T-helper 2 cell treated with Interferon-gamma antibody and Interleukin-4, amounts not matched to agents 100 ng/mL and 5 ng/mL, for 36 hours (primary cell): ENCODE measurements around the gene CDT1. TPM values are rescaled to one million over a fixed set of nuclear protein-coding genes. Genes with fewer than 3 reads are reported as not detected.
"Not testable (repeated sequence)": the region's sequence is repeated elsewhere in the genome, so short reads cannot be mapped to it uniquely, and the experiment has no call there.

Source experiments
- intact Hi-C: fragments of 100-400 bp; cut with micrococcal nuclease; formaldehyde crosslinking; loops from one replicate; pipeline ENCODE4 v1.15.1; 2023
- total RNA-seq: library from RNA; stranded (reverse); gene quantifications from 2 replicates; pipeline ENCODE4 v1.2.3, GENCODE V29; 2022

CDT1 gene
- total RNA-seq, 1 donor from 2014 or later, result 95.3 TPM

DNA sequence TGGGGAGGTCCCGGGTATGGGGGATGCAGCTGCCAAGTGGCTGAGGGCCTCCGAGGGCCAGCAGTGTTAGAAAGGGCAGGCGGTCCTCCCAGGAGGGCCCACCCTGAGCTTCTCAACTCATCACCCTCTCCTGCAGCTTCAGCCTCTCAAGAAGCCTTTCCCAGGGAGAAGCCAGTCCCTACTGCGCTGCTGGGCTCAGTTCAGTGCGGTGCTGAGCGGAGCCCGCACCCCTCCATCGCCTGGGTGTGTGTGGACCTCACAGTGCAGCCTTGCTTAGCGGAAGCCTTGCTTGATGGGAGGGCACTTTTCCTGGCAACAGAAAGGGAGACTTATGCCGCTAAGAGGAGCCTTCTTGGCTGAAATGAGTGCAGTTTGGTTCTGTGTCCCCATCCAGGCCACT lies 11.6 kb downstream of the CDT1 start:
- intact Hi-C loops, result loop anchor here (1.0 kb wide), 1 partner anchor 401 kb away; no protein-coding TSS in a partner anchor

- intact Hi-C loops, result loop anchor here (1.0 kb wide), 2 partner anchors 351 to 400 kb away; no protein-coding TSS in a partner anchor
Observed at GRCh38 chr16:88815901-88816589, 12.5 kb downstream of the CDT1 start.

GRCh38 chr16:88816736-88817535 lies 13.3 kb downstream of the CDT1 start:
- intact Hi-C loops, result loop anchor here (1.0 kb wide), 1 partner anchor 350 kb away; no protein-coding TSS in a partner anchor

GRCh38 chr16:88817785-88818574 lies 14.4 kb downstream of the CDT1 start:
- intact Hi-C loops, result no loop called here

GRCh38 chr16:88818575-88818874 lies 14.9 kb downstream of the CDT1 start:
- intact Hi-C loops, result no loop called here

GRCh38 chr16:88819126-88819525 lies 15.5 kb downstream of the CDT1 start:
- intact Hi-C loops, result no loop called here

DNA sequence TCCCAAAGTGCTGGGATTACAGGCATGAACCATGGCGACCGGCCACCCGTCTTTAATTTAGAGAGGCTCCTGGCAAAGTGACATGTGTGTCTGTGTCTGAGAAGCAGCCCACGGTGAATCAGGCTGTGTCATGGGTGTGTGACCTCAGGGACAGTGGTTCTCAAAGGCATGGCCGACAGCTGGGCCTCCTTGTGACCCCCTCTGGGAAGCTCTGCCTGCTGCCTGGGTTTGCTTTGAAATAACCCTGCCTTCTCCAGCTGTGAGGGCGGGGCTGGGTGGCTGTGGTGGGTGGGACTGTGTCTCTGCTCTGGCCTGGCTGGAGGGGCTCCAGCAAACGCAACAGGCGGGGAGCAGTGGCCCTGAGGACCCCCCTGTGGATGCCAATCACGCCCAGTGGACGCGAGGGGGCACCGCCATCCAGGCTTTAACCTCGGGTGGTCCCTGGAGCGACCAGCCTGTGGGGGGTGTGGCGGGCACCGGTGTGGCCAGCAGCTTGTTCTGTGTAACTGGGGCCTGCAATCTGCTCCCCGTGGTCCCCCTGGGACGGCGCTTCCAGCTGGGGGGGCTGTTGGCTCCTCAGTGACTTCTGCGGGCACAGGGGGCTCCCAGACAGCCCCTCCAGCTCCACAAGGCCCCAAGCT lies 16.9 kb downstream of the CDT1 start:
- intact Hi-C loops, result no loop called here

GRCh38 chr16:88821168-88821850 lies 17.7 kb downstream of the CDT1 start:
- intact Hi-C loops, result no loop called here

DNA sequence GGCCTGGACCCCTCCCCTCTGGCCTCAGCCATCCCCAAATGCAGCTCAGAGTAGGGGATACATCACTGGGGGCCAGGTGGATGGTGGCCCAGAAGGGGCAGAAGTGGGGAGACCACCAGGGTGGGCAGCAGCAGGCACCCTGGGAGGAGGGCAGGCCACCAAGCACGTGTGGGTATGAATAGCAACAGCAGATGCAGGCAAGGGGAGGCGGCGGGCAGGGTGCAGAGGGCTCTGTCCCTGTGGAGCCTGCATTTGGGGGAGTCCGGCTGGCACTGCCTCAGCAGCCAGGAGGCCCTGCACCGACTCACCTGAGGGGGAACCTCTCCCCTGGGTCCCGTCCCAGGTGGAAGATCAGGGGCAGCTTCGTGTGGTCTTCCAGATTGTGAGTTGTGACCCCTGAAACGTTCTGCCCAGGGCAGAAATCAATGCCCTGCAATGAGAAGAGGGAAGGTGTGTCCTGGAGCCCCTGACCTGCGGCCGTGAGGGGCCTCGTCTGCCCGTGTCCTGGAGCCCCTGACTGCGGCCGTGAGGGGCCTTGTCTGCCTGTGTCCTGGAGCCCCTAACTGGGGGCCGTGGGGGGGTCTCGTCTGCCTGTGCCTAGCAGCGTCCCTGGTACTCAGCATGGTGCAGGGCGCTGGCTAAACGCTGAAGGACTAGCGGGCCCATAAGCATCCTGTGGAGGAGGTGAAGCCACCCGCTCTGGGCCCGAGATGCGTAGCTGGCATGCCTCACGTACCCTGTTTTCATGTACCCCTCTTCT lies 18.9 kb downstream of the CDT1 start:
- intact Hi-C loops, result no loop called here

DNA sequence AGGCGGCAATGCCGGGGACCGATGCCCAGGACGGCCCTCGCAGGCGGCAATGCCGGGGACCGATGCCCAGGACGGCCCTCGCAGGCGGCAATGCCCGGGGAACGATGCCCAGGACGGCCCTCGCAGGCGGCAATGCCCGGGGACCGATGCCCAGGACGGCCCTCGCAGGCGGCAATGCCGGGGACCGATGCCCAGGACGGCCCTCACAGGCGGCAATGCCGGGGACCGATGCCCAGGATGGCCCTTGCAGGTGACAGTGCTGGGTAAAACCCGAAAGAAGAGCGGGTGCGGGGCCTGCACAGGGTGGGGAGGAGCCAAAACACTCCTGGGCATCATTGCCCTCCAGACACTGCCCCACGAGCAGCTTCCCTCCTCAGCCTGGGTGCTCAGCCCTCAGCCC lies 20.1 kb downstream of the CDT1 start:
- intact Hi-C loops, result not testable (repeated sequence)

GRCh38 chr16:88824256-88825077 lies 20.9 kb downstream of the CDT1 start:
- intact Hi-C loops, result no loop called here

- intact Hi-C loops, result no loop called here
Observed at GRCh38 chr16:88825146-88825545, 21.6 kb downstream of the CDT1 start.

GRCh38 chr16:88826070-88826840 lies 22.7 kb downstream of the CDT1 start:
- intact Hi-C loops, result no loop called here

DNA sequence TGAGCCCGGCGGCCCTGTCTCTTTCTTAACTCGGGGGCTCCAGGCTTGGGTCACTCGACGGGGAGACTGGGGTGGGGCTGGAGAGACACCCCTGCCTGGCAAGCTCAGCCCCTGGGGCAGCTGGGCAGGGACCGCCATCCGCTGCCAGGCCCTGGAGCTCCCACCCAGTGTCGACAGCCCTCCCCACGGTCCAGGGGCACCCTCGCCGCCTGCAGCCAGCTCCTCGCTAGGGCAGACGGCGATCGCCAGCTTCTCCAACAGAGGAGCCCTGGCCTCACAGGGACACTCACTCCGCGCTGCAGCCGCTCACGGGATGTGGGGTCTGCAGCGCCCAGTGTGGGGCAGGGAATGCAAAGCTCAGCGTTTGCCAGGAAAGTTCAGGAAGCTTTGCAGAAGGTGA lies 24.1 kb downstream of the CDT1 start:
- intact Hi-C loops, result no loop called here

- intact Hi-C loops, result no loop called here
Observed at GRCh38 chr16:88828711-88829110, 25.1 kb downstream of the CDT1 start.

DNA sequence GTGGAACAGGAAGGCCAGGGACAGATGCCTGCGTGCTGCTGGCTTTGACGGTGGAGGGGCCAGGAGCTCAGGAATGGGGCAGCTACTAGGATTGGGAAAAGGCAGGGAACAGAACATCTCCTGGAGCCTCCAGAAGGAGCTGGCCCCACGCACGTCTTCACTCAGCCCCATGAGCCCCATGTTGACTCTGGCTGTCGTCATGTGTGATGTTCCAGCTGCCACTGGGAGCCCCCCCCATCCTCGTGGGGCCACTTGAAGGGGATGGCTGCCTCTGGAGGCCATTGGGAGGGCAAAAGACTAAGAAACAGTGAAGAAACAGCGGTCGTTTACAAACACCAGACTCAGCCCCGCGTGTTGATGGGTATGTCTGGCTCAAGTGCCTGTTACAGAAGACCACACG lies 26.7 kb downstream of the CDT1 start:
- intact Hi-C loops, result no loop called here

DNA sequence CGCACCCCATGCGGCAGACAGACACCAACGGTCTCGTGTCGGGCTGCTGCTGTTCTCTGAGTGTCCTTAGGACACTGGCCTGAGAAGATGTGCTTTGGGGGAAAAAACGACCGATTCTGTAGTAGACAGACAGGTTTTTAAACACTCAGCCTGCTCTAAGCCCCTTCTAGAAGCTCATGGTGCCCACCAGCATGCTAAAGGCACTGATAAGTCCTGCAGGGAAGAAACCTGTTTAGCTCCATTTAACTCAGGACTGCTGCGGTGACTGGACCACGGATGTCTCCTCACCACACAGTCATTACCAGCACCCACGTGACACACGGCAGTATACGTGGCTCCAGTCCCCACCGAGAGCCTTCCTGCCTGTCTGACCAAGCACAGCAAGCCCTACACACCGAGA lies 27.2 kb downstream of the CDT1 start:
- intact Hi-C loops, result no loop called here

DNA sequence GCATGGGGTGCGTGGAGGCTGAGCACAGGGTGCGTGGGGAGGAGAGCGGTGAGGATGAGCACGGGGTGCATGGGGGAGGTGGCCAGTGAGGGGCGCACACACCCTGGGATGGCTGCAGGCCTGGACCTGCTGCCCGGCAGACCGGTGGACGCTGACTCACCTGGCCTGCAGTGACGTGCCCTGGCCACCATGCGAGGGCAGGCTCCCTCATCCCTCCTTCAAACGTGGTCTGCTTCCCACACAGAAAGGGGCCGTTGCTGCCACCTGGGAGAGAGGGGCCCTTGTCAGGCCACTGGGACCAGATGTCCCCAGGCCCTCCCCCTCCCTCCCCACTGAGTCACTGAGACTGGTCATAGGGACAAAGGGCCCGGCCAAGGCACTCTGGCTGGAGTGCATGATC lies 28.2 kb downstream of the CDT1 start:
- intact Hi-C loops, result no loop called here

DNA sequence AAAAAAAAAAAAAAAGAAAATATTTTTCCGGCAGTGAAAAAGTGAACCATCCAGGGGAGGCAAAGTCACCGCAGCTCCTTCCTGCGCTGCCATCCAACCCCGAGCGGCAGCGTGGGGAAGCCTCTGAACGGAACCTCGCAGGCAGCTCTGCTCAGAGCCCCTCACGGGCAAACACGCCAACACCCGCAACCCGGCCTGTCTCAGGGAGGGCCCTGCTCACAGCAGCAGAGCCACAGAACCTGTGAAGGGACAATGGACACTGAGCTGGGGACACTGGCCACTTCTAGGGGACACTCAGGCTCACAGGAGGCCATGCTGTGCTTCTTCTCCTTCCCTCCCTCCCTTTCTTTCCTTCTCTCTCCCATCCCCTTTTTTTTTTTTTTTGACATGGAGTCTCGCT lies 29.5 kb downstream of the CDT1 start:
- intact Hi-C loops, result no loop called here
